Prostate gland (tissue), 2 donors: Measurements from ENCODE around the gene DTX4. TPM values are rescaled to one million over a fixed set of nuclear protein-coding genes. Genes with fewer than 3 reads are reported as not detected.

Experiments
- DNase-seq: peaks from one replicate; pipeline ENCODE4 v3.0.0-alpha.2; 2019; ENCODE audit warnings: low spot score
- H3K27ac ChIP-seq, 2 donors: fragments of 200-600 bp; sonication (generic); 2 replicates each; pipeline ENCODE4 v1.5.1; 2017 to 2019
- H3K27me3 ChIP-seq: fragments of 200-600 bp; sonication (generic); replicated peaks from 2 replicates; pipeline ENCODE4 v1.5.1; 2019; ENCODE audit not compliant: insufficient read depth
- H3K36me3 ChIP-seq, 2 donors: fragments of 200-600 bp; sonication (generic); 1 replicate in 1 of 2; 2 replicates in 1 of 2; pipeline versions ENCODE4 v1.5.1 to v1.8.1; 2017 to 2019
- H3K4me1 ChIP-seq: fragments of 200-600 bp; sonication (generic); replicated peaks from 2 replicates; pipeline ENCODE4 v1.5.1; 2019
- H3K4me3 ChIP-seq, 2 donors: fragments of 200-600 bp; sonication (generic); 2 replicates each; pipeline ENCODE4 v1.5.1; 2017 to 2019
- H3K9me3 ChIP-seq: fragments of 200-600 bp; sonication (generic); 2 replicates; pipeline ENCODE4 v1.5.1; 2017
- CTCF ChIP-seq, 4 experiments: fragments of 200-600 bp in 2 of 4; fragments of 450-650 bp in 2 of 4; sonication (generic) in 2 of 4; IDR thresholded peaks; 1 replicate in 3 of 4; 2 replicates in 1 of 4; pipeline ENCODE4 v1.5.1; 2016 to 2019; ENCODE audit warnings: antibody characterized with exemption in 4 of 4, mild to moderate bottlenecking in 2 of 4, moderate library complexity in 2 of 4
- POLR2A ChIP-seq: fragments of 450-650 bp; IDR thresholded peaks from one replicate; pipeline ENCODE4 v1.6.1; 2016; ENCODE audit warnings: antibody characterized with exemption, mild to moderate bottlenecking
- POLR2AphosphoS5 ChIP-seq: sonication (generic); formaldehyde crosslinking; IDR thresholded peaks from one replicate; pipeline ENCODE4 v1.6.1; 2017; ENCODE audit warnings: antibody characterized with exemption
- WGBS: methylation state at CpG from one replicate; pipeline ENCODE4 v1.1.5; 2018; 5-methylcytosine and 5-hydroxymethylcytosine counted together
- intact Hi-C: fragments of 100-400 bp; cut with DNase I; formaldehyde crosslinking; loops from one replicate; pipeline ENCODE4 v1.14.2; 2022
- total RNA-seq, 2 donors: library from RNA; depleted of rRNA; stranded (reverse); fragments of >200 nt; gene quantifications; one replicate each; pipeline ENCODE4 v1.1.0, GENCODE V29; 2016

Gene DTX4
- total RNA-seq, 2 donors from 2014 or later = 6.9 to 10.7 TPM

- WGBS = 36% methylated on average over 5 of the region's 5 CpGs
- TF ChIP-seq POLR2A (no peak), CTCF (IDR thresholded peaks at IDR 0.05) (peak in 1 of 4 experiments; percentile 27), POLR2AphosphoS5 (peak; percentile 77)
- intact Hi-C loops = no loop called here
- Histone ChIP-seq H3K9me3 (no peaks in the 10 kb centered on the region), H3K4me1 (no peaks in the 10 kb centered on the region), H3K4me3 (no peak overlapping the region), H3K36me3 (no peaks in the 10 kb centered on the region), H3K27ac (no peak overlapping the region), H3K27me3 (no peaks in the 10 kb centered on the region)
- peak; percentile 18 for DNase-seq
Observed at GRCh38 chr11:59154610-59155009, 17.3 kb upstream of the DTX4 start.

DNA sequence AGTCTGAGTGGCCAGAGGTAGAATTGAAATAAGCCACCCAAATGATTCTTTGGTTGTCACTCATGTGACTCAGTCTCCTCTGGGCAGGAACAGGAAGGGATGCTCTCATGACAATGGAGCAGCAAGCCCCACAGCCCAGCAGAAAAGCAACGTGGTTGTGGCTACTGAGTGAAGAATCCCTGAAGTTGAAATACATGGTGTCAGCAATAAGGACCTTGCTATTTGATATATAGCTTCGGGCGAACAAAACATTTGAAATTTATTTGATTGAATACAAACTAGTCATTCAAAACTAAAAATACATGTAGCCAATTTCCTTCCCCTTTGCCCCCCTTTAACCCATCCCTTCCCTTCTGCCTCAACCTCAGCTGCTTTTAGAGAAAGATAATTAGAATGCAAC, 14.5 kb upstream of the DTX4 start:
- intact Hi-C loops = no loop called here
- Histone ChIP-seq H3K4me1 (no peaks in the 10 kb centered on the region), H3K9me3 (no peaks in the 10 kb centered on the region), H3K36me3 (no peaks in the 10 kb centered on the region), H3K27me3 (no peaks in the 10 kb centered on the region), H3K27ac (no peak overlapping the region), H3K4me3 (no peak overlapping the region)
- DNase-seq = no peak
- 69% methylated on average over 3 of the region's 3 CpGs for WGBS
- no peak for TF ChIP-seq POLR2AphosphoS5
- no peak for TF ChIP-seq CTCF (IDR thresholded peaks at IDR 0.05)
- TF ChIP-seq POLR2A = no peak

DNA sequence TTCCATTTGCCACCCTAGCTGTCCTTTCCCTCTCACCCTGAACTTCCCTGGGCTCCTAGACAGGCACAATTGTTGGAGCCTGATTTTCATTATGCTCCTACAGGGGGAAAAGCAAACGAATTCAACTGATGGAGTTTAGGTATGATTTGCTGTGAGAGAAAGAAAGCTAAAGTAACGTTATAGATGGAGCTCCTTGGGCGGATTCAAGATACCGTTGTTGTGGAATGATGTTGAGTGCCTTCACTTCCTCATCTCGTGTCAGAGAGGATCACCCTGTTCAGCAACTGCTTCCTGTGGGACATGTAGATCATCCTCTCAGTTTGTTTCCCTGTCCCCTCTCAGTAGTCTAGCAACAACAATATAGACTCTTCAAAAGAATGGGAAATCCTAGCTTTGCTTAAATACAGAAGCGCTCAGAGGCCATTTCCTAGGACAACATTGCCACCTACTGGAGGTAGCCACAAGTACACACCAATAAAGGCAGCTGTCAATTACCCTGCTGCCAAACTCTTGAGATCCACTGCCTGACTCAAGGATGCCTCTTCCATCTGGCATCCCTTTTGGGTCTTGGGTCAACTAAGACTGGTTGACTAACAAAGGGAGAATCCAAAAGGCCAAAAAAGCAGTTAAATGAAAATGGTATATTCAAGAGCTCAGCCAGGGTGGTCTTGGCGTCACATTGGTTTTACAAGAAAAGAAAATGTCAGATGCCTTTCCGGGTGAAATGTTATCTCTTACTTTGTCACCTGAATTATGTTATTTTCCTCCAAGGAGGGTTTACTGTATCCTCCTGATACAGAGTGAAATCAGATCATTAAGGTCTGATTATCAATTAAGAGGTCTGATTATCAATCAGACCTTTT, 13.5 kb upstream of the DTX4 start:
- DNase-seq = peak; percentile 60
- 40% methylated on average over 8 of the region's 8 CpGs for WGBS
- no peak overlapping the region for H3K4me3 ChIP-seq
- TF ChIP-seq POLR2A = no peak
- peak; percentile 44 to 81 (median 72) for TF ChIP-seq CTCF (IDR thresholded peaks at IDR 0.05)
- peak; percentile 35 for TF ChIP-seq POLR2AphosphoS5
- no peak overlapping the region for H3K27ac ChIP-seq
- intact Hi-C loops = loop anchor here (2.0 kb wide), 1 partner anchor 504 kb away; no protein-coding TSS in a partner anchor
- H3K4me1 ChIP-seq = no peaks in the 10 kb centered on the region
- no peaks in the 10 kb centered on the region for H3K9me3 ChIP-seq
- H3K27me3 ChIP-seq = no peaks in the 10 kb centered on the region
- no peaks in the 10 kb centered on the region for H3K36me3 ChIP-seq

DNA sequence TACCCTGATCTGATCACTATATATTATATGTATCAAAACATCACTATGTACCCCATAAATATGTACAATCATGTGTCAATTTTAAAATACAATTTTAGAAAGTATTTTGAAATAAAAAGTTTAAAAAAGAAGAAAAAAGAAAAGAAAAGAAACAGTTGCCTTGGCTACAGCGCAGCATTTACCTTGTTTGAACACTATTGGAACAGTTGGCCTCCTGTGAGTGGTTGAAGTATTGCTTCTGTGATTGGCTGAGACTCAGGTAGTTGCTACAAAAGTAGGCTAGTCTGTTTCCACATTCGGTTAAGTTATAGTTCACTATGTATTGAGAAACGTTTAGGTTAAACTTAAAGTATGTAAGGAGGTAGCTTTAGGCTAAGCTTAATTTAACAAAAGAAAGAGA, 7.9 kb upstream of the DTX4 start:
- H3K27me3 ChIP-seq = no peaks in the 10 kb centered on the region
- TF ChIP-seq CTCF (IDR thresholded peaks at IDR 0.05) (no peak), POLR2A (no peak), POLR2AphosphoS5 (no peak)
- no peak overlapping the region for H3K4me3 ChIP-seq
- no peak overlapping the region for H3K27ac ChIP-seq
- intact Hi-C loops = no loop called here
- 89% methylated on average over 3 of the region's 3 CpGs for WGBS
- no peaks in the 10 kb centered on the region for H3K4me1 ChIP-seq
- H3K36me3 ChIP-seq = no peaks in the 10 kb centered on the region
- H3K9me3 ChIP-seq = no peaks in the 10 kb centered on the region
- no peak for DNase-seq
